Skeletal muscle satellite cell (primary cell): ENCODE measurements around the gene PMFBP1. TPM values are rescaled to one million over a fixed set of nuclear protein-coding genes. Genes with fewer than 3 reads are reported as not detected.

Experiments
- H3K27me3 ChIP-seq: 2 replicates; pipeline ENCODE4 v1.7.0; 2013; ENCODE audit warnings: low read length; ENCODE audit not compliant: control insufficient read depth, insufficient read depth
- H3K36me3 ChIP-seq: 2 replicates; pipeline ENCODE4 v1.7.0; 2013; ENCODE audit warnings: mild to moderate bottlenecking, control low read depth, low read length; ENCODE audit not compliant: insufficient read depth
- H3K4me1 ChIP-seq: 2 replicates; pipeline ENCODE4 v1.7.0; 2013; ENCODE audit warnings: low read length; ENCODE audit not compliant: control insufficient read depth, insufficient read depth
- H3K4me2 ChIP-seq: 2 replicates; pipeline ENCODE4 v1.7.0; 2013; ENCODE audit warnings: mild to moderate bottlenecking, low read length
- H3K4me3 ChIP-seq: 2 replicates; pipeline ENCODE4 v1.7.0; 2013; ENCODE audit warnings: low read length
- H3K9ac ChIP-seq: 2 replicates; pipeline ENCODE4 v1.7.0; 2013; ENCODE audit warnings: mild to moderate bottlenecking, low read depth, low read length, moderate library complexity
- H3K9me3 ChIP-seq: replicated peaks from 2 replicates; pipeline ENCODE4 v1.7.0; 2013; ENCODE audit warnings: mild to moderate bottlenecking, control low read depth, low read length
- total RNA-seq: library from RNA; depleted of rRNA; stranded (reverse); fragments of >200 nt; gene quantifications from 2 replicates; pipeline ENCODE4 v1.2.3, GENCODE V29; 2012; rRNA removed

Gene PMFBP1
- under 0.01 and 0.22 TPM in 2 replicates for total RNA-seq

GRCh38 chr16:72172105-72173034 lies at the start of gene PMFBP1:
TSS of gene PMFBP1 (minus strand) at chr16:72172155. CDS start at chr16:72171208, 947 bp downstream.
- H3K9ac ChIP-seq = no peak within 1 kb of the TSS
- no peaks in the 10 kb centered on the region for H3K9me3 ChIP-seq
- H3K4me1 ChIP-seq = no peaks in the 10 kb centered on the region
- H3K4me2 ChIP-seq = no peak within 1 kb of the TSS
- H3K27me3 ChIP-seq = no peaks in the 10 kb centered on the region
- no peak within 1 kb of the TSS for H3K4me3 ChIP-seq
- H3K36me3 ChIP-seq = no peaks in the 10 kb centered on the region

- H3K36me3 ChIP-seq = no peaks in the 10 kb centered on the region
- no peak overlapping the region for H3K4me3 ChIP-seq
These were observed 49.7 kb upstream of the PMFBP1 start for GRCh38 chr16:72221630-72222024.

GRCh38 chr16:72220875-72221629 lies 49.1 kb upstream of the PMFBP1 start:
- peak overlapping the region; percentile 11 for H3K4me2 ChIP-seq

More at GRCh38 chr16:72221630-72222024, 49.7 kb upstream of the PMFBP1 start:
- Histone ChIP-seq H3K9me3 (no peaks in the 10 kb centered on the region), H3K9ac (no peak overlapping the region), H3K27me3 (no peaks in the 10 kb centered on the region), H3K4me2 (peak overlapping the region; percentile 11), H3K4me1 (peaks cover 4% of the 10 kb centered on the region)

GRCh38 chr16:72219282-72219681 lies 47.3 kb upstream of the PMFBP1 start:
- no peak overlapping the region for H3K4me3 ChIP-seq
- no peak overlapping the region for H3K4me2 ChIP-seq
- H3K9me3 ChIP-seq = no peaks in the 10 kb centered on the region
- no peaks in the 10 kb centered on the region for H3K27me3 ChIP-seq
- H3K4me1 ChIP-seq = peaks cover 4% of the 10 kb centered on the region
- H3K36me3 ChIP-seq = no peaks in the 10 kb centered on the region
- H3K9ac ChIP-seq = no peak overlapping the region

More at GRCh38 chr16:72220875-72221629, 49.1 kb upstream of the PMFBP1 start:
- no peak overlapping the region for H3K9ac ChIP-seq
- no peaks in the 10 kb centered on the region for H3K9me3 ChIP-seq
- no peak overlapping the region for H3K4me3 ChIP-seq
- peaks cover 4% of the 10 kb centered on the region for H3K4me1 ChIP-seq
- no peaks in the 10 kb centered on the region for H3K36me3 ChIP-seq
- no peaks in the 10 kb centered on the region for H3K27me3 ChIP-seq

- Histone ChIP-seq H3K9me3 (no peaks in the 10 kb centered on the region), H3K4me1 (peaks cover 4% of the 10 kb centered on the region), H3K36me3 (no peaks in the 10 kb centered on the region), H3K9ac (no peak overlapping the region), H3K27me3 (no peaks in the 10 kb centered on the region), H3K4me3 (no peak overlapping the region), H3K4me2 (no peak overlapping the region)
These were observed 44.8 kb upstream of the PMFBP1 start for GRCh38 chr16:72216767-72217166.

- H3K4me2 ChIP-seq = no peak overlapping the region
- no peaks in the 10 kb centered on the region for H3K9me3 ChIP-seq
- H3K4me3 ChIP-seq = no peak overlapping the region
- no peak overlapping the region for H3K9ac ChIP-seq
- H3K27me3 ChIP-seq = no peaks in the 10 kb centered on the region
- no peaks in the 10 kb centered on the region for H3K36me3 ChIP-seq
- no peaks in the 10 kb centered on the region for H3K4me1 ChIP-seq
These were observed 42.9 kb upstream of the PMFBP1 start for GRCh38 chr16:72214821-72215220.

GRCh38 chr16:72211110-72211509 lies 39.2 kb upstream of the PMFBP1 start:
- Histone ChIP-seq H3K4me1 (no peaks in the 10 kb centered on the region), H3K9ac (no peak overlapping the region), H3K36me3 (no peaks in the 10 kb centered on the region), H3K4me3 (no peak overlapping the region), H3K27me3 (no peaks in the 10 kb centered on the region), H3K9me3 (no peaks in the 10 kb centered on the region), H3K4me2 (no peak overlapping the region)

GRCh38 chr16:72210555-72210954 lies 38.6 kb upstream of the PMFBP1 start:
- H3K4me2 ChIP-seq = no peak overlapping the region
- H3K9me3 ChIP-seq = no peaks in the 10 kb centered on the region
- no peak overlapping the region for H3K9ac ChIP-seq
- no peaks in the 10 kb centered on the region for H3K27me3 ChIP-seq
- H3K4me1 ChIP-seq = no peaks in the 10 kb centered on the region
- no peaks in the 10 kb centered on the region for H3K36me3 ChIP-seq
- no peak overlapping the region for H3K4me3 ChIP-seq

GRCh38 chr16:72210072-72210471 lies 38.1 kb upstream of the PMFBP1 start:
- Histone ChIP-seq H3K9me3 (no peaks in the 10 kb centered on the region), H3K4me3 (no peak overlapping the region), H3K27me3 (no peaks in the 10 kb centered on the region), H3K4me1 (no peaks in the 10 kb centered on the region), H3K4me2 (no peak overlapping the region), H3K9ac (no peak overlapping the region), H3K36me3 (no peaks in the 10 kb centered on the region)

- peaks cover 16% of the 10 kb centered on the region for H3K4me1 ChIP-seq
- no peak overlapping the region for H3K4me2 ChIP-seq
- no peaks in the 10 kb centered on the region for H3K27me3 ChIP-seq
- no peak overlapping the region for H3K4me3 ChIP-seq
- H3K36me3 ChIP-seq = no peaks in the 10 kb centered on the region
- H3K9ac ChIP-seq = no peak overlapping the region
- no peaks in the 10 kb centered on the region for H3K9me3 ChIP-seq
These were observed 34.3 kb upstream of the PMFBP1 start for GRCh38 chr16:72206299-72206698.

- peak overlapping the region; percentile 5 for H3K9ac ChIP-seq
- peaks cover 16% of the 10 kb centered on the region for H3K4me1 ChIP-seq
- H3K4me3 ChIP-seq = no peak overlapping the region
- no peaks in the 10 kb centered on the region for H3K9me3 ChIP-seq
- no peaks in the 10 kb centered on the region for H3K27me3 ChIP-seq
- peak overlapping the region; percentile 53 for H3K4me2 ChIP-seq
- H3K36me3 ChIP-seq = no peaks in the 10 kb centered on the region
These were observed 31.4 kb upstream of the PMFBP1 start for GRCh38 chr16:72203401-72203800.
